H1 (cell line): ENCODE results near the gene ZNF367.

ENCODE experiments used
- FOSL1 ChIP-seq: IDR thresholded peaks from 2 replicates; pipeline ENCODE4 v1.6.1; 2011; ENCODE audit warnings: mild to moderate bottlenecking, low read depth, low read length, moderate library complexity; ENCODE audit not compliant: insufficient read depth
- MAFK ChIP-seq: IDR thresholded peaks from 2 replicates; pipeline ENCODE4 v1.6.1; 2012; ENCODE audit warnings: low read depth, mild to moderate bottlenecking, improper control_type of control experiment, low read length
- TAF7 ChIP-seq: optimal IDR thresholded peaks from 2 replicates; pipeline ENCODE3; 2011; ENCODE audit warnings: low read depth, mild to moderate bottlenecking, inconsistent platforms, low read length, moderate library complexity, borderline replicate concordance

GRCh38 chr9:96448546-96449170 lies 30.5 kb upstream of the ZNF367 start:
- TF ChIP-seq TAF7 (no peak), MAFK (no peak), FOSL1 (no peak)
